Activated B cell treated with CpG ODN at 0.5 μM for 24 hours (primary cell): Measurements from ENCODE around the gene GHRL. TPM values are rescaled to one million over a fixed set of nuclear protein-coding genes. Genes with fewer than 3 reads are reported as not detected.

ENCODE experiments used
- ATAC-seq: fragments of 200-7000 bp; cut with Tn5 transposase; one replicate; pipeline ENCODE4 v1.10.0; 2021; ENCODE audit warnings: low read depth, mild to moderate bottlenecking, moderate library complexity
- CTCF ChIA-PET: fragments of 350-600 bp; sonication (Branson Sonifier 250); formaldehyde crosslinking; loops from one replicate; lab custom pipeline; 2021; ENCODE audit warnings: antibody characterized with exemption; lab: Charles Lee
- POLR2A ChIA-PET: fragments of 350-600 bp; sonication (Branson Sonifier 250); formaldehyde crosslinking; loops from one replicate; lab custom pipeline; 2021; ENCODE audit warnings: antibody characterized with exemption; lab: Charles Lee
- DNase-seq: peaks from one replicate; pipeline ENCODE4 v3.0.0; 2022
- H3K27ac Mint-ChIP-seq: one replicate; pipeline ENCODE4 v1.8.0; 2020; ENCODE audit warnings: mixed read lengths
- H3K27me3 Mint-ChIP-seq: one replicate; pipeline ENCODE4 v1.8.0; 2021; ENCODE audit warnings: mixed read lengths
- H3K36me3 Mint-ChIP-seq: one replicate; pipeline ENCODE4 v1.8.0; 2021; ENCODE audit warnings: low read depth, mixed read lengths
- H3K4me1 Mint-ChIP-seq: one replicate; pipeline ENCODE4 v1.8.0; 2021; ENCODE audit warnings: mixed read lengths
- H3K4me3 Mint-ChIP-seq: one replicate; pipeline ENCODE4 v1.8.0; 2020; ENCODE audit warnings: mild to moderate bottlenecking, mixed read lengths
- H3K9me3 Mint-ChIP-seq: one replicate; pipeline ENCODE4 v1.8.0; 2020; ENCODE audit warnings: mixed read lengths
- intact Hi-C: fragments of 100-400 bp; cut with micrococcal nuclease; formaldehyde crosslinking; loops from one replicate; pipeline ENCODE4 v1.15.1; 2024
- total RNA-seq: library from RNA; stranded (reverse); gene quantifications from 2 replicates; pipeline ENCODE4 v1.2.3, GENCODE V29; 2022
- TF ChIP-seq, protein P1 (sequence below): fragments of 200-600 bp; IDR thresholded peaks from one replicate; pipeline ENCODE4 v1.8.0; 2022; ENCODE audit warnings: antibody characterized with exemption, mild to moderate bottlenecking

GHRL gene
- total RNA-seq, 1 donor from 2014 or later: 2.8 TPM

GRCh38 chr3:10339376-10339955, 46.7 kb upstream of the GHRL start:
- ATAC-seq (no peak), DNase-seq (no peak)
- Mint-ChIP-seq H3K4me1 (peaks cover 7% of the 10 kb centered on the region), H3K4me3 (no peak overlapping the region), H3K27ac (no peak overlapping the region), H3K36me3 (no peaks in the 10 kb centered on the region), H3K27me3 (peaks cover 2% of the 10 kb centered on the region), H3K9me3 (no peaks in the 10 kb centered on the region)
- CTCF ChIA-PET: no interaction called here
- intact Hi-C loops: no loop called here
- POLR2A ChIA-PET: no interaction called here
- TF ChIP-seq, protein P1, sequence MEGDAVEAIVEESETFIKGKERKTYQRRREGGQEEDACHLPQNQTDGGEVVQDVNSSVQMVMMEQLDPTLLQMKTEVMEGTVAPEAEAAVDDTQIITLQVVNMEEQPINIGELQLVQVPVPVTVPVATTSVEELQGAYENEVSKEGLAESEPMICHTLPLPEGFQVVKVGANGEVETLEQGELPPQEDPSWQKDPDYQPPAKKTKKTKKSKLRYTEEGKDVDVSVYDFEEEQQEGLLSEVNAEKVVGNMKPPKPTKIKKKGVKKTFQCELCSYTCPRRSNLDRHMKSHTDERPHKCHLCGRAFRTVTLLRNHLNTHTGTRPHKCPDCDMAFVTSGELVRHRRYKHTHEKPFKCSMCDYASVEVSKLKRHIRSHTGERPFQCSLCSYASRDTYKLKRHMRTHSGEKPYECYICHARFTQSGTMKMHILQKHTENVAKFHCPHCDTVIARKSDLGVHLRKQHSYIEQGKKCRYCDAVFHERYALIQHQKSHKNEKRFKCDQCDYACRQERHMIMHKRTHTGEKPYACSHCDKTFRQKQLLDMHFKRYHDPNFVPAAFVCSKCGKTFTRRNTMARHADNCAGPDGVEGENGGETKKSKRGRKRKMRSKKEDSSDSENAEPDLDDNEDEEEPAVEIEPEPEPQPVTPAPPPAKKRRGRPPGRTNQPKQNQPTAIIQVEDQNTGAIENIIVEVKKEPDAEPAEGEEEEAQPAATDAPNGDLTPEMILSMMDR: no peak

GRCh38 chr3:10338591-10339353, 46.0 kb upstream of the GHRL start:
- POLR2A ChIA-PET: no interaction called here
- no peaks in the 10 kb centered on the region for H3K27me3 Mint-ChIP-seq
- H3K4me3 Mint-ChIP-seq: no peak overlapping the region
- H3K36me3 Mint-ChIP-seq: no peaks in the 10 kb centered on the region
- peaks cover 6% of the 10 kb centered on the region for H3K4me1 Mint-ChIP-seq
- CTCF ChIA-PET: interaction anchor here (0.8 kb wide), 1 partner anchor 402 kb away, joined by 3 read pairs; no protein-coding TSS in a partner anchor
- DNase-seq (no peak), ATAC-seq (no peak)
- H3K9me3 Mint-ChIP-seq: no peaks in the 10 kb centered on the region
- H3K27ac Mint-ChIP-seq: no peak overlapping the region
- TF ChIP-seq, protein P1: no peak
- intact Hi-C loops: no loop called here

DNA sequence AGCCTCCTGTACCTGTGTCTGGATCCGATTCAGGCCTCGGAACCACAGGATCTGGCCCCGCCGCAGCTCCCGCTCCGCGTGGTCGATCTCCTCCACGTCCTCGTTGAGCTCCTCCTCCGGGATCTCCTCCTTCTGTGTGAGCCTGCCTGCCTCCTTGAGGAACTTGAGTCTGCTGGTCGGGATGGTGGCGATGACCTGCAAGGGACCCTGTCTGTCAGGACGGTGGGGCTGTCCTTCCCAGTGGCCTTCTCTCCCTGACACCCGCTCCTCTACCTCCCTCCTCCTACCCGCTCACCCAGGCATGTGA, 45.4 kb upstream of the GHRL start:
- TF ChIP-seq, protein P1: no peak
- intact Hi-C loops: no loop called here
- Mint-ChIP-seq H3K27ac (no peak overlapping the region), H3K9me3 (no peaks in the 10 kb centered on the region), H3K4me3 (no peak overlapping the region), H3K36me3 (no peaks in the 10 kb centered on the region), H3K27me3 (no peaks in the 10 kb centered on the region), H3K4me1 (peaks cover 12% of the 10 kb centered on the region)
- no peak for ATAC-seq
- no peak for DNase-seq
- ChIA-PET POLR2A (no interaction called here), CTCF (interaction anchor here (0.8 kb wide), 1 partner anchor 402 kb away, joined by 3 read pairs; no protein-coding TSS in a partner anchor)

- TF ChIP-seq, protein P1: no peak
- intact Hi-C loops: no loop called here
- no peaks in the 10 kb centered on the region for H3K36me3 Mint-ChIP-seq
- ATAC-seq: no peak
- no peak for DNase-seq
- H3K4me3 Mint-ChIP-seq: no peak overlapping the region
- H3K27ac Mint-ChIP-seq: no peak overlapping the region
- H3K27me3 Mint-ChIP-seq: no peaks in the 10 kb centered on the region
- H3K4me1 Mint-ChIP-seq: peaks cover 18% of the 10 kb centered on the region
- ChIA-PET CTCF (interaction anchor here (0.8 kb wide), 1 partner anchor 401 kb away, joined by 3 read pairs; no protein-coding TSS in a partner anchor), POLR2A (no interaction called here)
- no peaks in the 10 kb centered on the region for H3K9me3 Mint-ChIP-seq
Measured at GRCh38 chr3:10337323-10338163, 44.8 kb upstream of the GHRL start.

- TF ChIP-seq, protein P1: no peak
- Mint-ChIP-seq H3K27ac (no peak overlapping the region), H3K9me3 (no peaks in the 10 kb centered on the region), H3K4me1 (peaks cover 25% of the 10 kb centered on the region), H3K36me3 (no peaks in the 10 kb centered on the region), H3K4me3 (no peak overlapping the region), H3K27me3 (no peaks in the 10 kb centered on the region)
- intact Hi-C loops: no loop called here
- ATAC-seq: no peak
- no peak for DNase-seq
- ChIA-PET CTCF (no interaction called here), POLR2A (no interaction called here)
Measured at GRCh38 chr3:10336761-10337160, 44.0 kb upstream of the GHRL start.
